Activated naive CD8-positive, alpha-beta T cell (primary cell): ENCODE data around the gene RHBDL1.

Experiments used
- H3K27ac Mint-ChIP-seq: one replicate; pipeline ENCODE4 v1.8.0; 2021; ENCODE audit warnings: mixed read lengths
- H3K27me3 Mint-ChIP-seq: one replicate; pipeline ENCODE4 v1.8.0; 2021; ENCODE audit warnings: mixed read lengths
- H3K36me3 Mint-ChIP-seq: one replicate; pipeline ENCODE4 v1.8.0; 2021; ENCODE audit warnings: mixed read lengths
- H3K4me1 Mint-ChIP-seq: one replicate; pipeline ENCODE4 v1.8.0; 2021; ENCODE audit warnings: low read depth, mixed read lengths
- H3K4me3 Mint-ChIP-seq: one replicate; pipeline ENCODE4 v1.8.0; 2021; ENCODE audit warnings: mild to moderate bottlenecking, mixed read lengths
- H3K9me3 Mint-ChIP-seq: one replicate; pipeline ENCODE4 v1.8.0; 2021; ENCODE audit warnings: low read depth, mixed read lengths

Gene RHBDL1

DNA sequence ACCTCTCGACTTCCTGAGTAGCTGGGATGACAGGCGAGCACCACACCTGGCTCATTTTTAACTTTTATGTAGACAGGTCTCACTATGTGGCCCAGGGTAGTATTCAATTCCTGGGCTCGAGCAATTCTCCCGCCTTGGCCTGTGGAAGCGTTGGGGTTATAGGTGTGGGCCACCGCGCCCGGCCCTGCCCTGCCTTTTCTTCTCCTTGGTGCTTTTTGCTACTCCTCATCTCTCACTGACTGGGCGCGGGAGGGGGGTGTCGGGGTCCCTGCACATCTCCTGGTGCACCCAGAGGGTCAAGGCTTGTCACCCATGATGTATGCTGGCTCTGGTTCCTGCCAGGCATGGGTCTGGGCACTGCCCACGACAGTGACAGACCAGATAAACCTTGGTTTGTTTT, 30.9 kb upstream of the RHBDL1 start:
- H3K27me3 Mint-ChIP-seq = no peaks in the 10 kb centered on the region
- H3K4me1 Mint-ChIP-seq = peaks cover 17% of the 10 kb centered on the region
- H3K9me3 Mint-ChIP-seq = no peaks in the 10 kb centered on the region
- H3K4me3 Mint-ChIP-seq = peak overlapping the region; percentile 77
- H3K36me3 Mint-ChIP-seq = no peaks in the 10 kb centered on the region
- peak overlapping the region; percentile 61 for H3K27ac Mint-ChIP-seq

DNA sequence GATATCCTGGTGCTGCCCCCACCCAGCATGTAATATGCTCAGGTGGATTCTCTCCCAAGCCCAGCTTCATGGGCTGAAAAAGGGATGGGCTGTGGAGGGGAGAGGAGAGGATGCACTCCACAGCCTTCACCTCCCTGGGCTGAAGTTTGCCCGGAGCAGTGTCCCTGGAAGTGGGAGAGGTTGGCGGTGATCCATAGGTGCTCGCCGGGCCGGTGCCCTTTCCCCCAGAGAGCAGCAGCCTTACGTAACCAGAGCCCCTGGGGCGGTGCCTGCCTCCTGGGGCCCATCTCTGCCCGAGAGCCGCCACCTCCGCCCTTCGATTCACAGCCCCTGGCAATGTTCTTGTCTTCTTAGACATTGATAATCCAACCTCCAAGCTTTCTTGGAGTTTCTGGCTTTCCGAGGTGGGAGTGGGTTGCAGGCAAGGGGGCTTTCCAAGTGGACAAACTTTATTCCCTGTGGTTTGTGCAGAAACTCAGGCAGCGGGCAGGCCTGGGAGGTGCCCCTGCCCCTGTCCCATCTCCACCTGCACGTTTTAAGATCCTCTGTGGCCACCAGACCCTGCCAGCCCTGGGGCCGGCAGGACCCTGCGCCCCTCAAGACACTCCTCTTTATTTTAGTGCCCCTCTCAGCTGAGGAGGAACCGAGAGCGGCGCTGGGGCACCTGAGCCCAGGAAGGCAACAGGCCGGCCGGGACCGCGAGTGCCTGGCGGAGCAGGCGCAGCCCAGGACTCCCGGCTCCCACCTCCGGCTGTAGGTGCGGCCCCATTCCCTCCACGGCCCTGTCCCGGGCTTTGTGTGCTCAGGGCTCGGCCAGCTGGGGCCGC, 29.4 kb upstream of the RHBDL1 start:
- H3K27me3 Mint-ChIP-seq = no peaks in the 10 kb centered on the region
- no peaks in the 10 kb centered on the region for H3K9me3 Mint-ChIP-seq
- H3K4me3 Mint-ChIP-seq = no peak overlapping the region
- H3K36me3 Mint-ChIP-seq = no peaks in the 10 kb centered on the region
- H3K27ac Mint-ChIP-seq = no peak overlapping the region
- H3K4me1 Mint-ChIP-seq = peaks cover 17% of the 10 kb centered on the region

DNA sequence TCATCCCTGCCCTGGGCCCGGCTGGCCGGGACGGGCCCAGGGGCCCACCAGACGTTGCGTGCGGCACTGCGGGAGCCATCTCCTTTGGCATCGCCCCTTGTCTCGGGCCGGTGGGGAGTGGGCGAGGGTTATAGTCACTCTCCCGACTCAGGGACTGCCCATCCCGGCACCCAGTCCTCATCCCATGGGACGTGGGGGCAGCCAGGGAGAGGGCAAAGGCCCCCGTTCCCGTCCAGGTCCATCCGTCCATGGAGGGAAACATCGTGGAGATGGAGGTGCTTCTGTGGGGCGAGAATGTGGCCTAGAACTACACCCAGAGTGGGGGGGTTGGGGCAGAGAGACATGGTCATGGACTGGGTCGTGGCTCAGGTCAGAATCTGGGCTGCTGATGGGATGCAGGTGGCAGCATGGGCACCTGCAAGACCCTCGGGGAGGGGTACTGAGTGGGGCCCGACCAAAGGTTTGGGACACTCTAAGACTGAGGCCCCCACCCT, 28.7 kb upstream of the RHBDL1 start:
- Mint-ChIP-seq H3K4me1 (peaks cover 17% of the 10 kb centered on the region), H3K27ac (no peak overlapping the region), H3K36me3 (no peaks in the 10 kb centered on the region), H3K4me3 (no peak overlapping the region), H3K9me3 (no peaks in the 10 kb centered on the region), H3K27me3 (no peaks in the 10 kb centered on the region)

DNA sequence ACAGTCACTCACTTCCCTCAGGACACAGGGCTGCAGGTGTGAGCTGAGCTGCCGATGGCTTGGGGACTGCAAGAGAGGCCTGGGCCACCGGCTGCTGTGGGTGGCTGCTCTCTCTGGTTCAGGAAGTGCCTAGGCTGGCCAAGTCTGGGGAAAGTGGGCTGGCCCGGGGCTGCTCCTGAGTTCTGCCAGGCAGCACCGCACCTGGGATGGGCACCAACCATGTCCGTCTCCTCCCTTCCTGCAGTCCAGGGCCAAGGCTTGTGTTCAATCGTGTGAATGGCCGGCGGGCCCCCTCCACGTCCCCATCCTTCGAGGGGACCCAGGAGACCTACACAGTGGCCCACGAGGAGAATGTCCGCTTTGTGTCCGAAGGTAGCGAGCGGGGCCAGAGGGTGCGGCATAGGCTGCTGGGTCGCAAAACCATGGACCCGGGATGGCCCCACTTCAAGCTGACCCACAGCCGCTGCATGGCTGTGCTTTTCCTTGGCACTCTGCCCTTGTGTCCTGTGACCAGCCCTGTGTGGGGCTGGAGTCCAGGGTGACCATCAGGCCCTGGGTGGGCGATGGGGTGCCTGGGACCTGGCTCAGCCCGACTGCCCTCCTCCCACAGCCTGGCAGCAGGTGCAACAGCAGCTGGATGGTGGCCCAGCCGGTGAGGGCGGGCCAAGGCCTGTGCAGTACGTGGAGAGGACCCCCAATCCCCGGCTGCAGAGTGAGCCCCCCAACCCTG, 28.1 kb upstream of the RHBDL1 start:
- Mint-ChIP-seq H3K4me3 (no peak overlapping the region), H3K27me3 (no peaks in the 10 kb centered on the region), H3K36me3 (no peaks in the 10 kb centered on the region), H3K9me3 (no peaks in the 10 kb centered on the region), H3K4me1 (peaks cover 17% of the 10 kb centered on the region), H3K27ac (no peak overlapping the region)

DNA sequence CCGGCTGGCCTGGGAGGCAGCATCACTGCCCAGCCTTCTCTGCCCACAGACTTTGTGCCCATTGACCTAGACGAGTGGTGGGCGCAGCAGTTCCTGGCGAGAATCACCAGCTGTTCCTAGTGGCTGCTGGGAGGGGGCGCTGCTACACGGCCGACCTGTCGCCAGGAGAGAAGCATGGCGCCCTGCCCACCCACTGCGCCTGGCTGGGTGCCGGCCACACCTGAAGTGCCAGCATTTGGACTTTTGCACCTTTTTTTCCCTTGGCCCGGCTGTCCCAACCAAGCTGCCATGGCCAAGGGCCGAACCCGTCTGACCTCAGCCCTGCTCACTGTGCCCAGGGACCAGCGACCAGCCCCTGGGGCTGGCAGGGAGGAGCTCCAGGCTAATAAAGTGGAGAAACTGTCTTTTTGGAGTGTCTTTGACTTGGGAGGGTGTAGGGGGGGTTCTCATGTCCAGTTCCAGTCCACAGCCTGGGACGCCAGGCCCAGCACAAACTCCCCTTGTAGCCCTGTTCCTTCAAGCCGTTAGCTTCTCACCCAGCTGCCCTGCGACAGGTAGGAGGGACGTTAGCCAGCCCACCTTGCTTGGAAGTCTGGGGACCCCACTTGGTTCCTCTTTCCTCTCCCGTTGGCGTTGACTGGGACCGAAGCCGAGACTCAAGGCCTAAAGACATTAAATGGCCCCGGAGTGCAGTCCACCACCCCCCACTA, 27.2 kb upstream of the RHBDL1 start:
- no peaks in the 10 kb centered on the region for H3K27me3 Mint-ChIP-seq
- H3K4me3 Mint-ChIP-seq = peak overlapping the region; percentile 84
- H3K36me3 Mint-ChIP-seq = no peaks in the 10 kb centered on the region
- H3K9me3 Mint-ChIP-seq = no peaks in the 10 kb centered on the region
- H3K4me1 Mint-ChIP-seq = peaks cover 15% of the 10 kb centered on the region
- H3K27ac Mint-ChIP-seq = peak overlapping the region; percentile 81

DNA sequence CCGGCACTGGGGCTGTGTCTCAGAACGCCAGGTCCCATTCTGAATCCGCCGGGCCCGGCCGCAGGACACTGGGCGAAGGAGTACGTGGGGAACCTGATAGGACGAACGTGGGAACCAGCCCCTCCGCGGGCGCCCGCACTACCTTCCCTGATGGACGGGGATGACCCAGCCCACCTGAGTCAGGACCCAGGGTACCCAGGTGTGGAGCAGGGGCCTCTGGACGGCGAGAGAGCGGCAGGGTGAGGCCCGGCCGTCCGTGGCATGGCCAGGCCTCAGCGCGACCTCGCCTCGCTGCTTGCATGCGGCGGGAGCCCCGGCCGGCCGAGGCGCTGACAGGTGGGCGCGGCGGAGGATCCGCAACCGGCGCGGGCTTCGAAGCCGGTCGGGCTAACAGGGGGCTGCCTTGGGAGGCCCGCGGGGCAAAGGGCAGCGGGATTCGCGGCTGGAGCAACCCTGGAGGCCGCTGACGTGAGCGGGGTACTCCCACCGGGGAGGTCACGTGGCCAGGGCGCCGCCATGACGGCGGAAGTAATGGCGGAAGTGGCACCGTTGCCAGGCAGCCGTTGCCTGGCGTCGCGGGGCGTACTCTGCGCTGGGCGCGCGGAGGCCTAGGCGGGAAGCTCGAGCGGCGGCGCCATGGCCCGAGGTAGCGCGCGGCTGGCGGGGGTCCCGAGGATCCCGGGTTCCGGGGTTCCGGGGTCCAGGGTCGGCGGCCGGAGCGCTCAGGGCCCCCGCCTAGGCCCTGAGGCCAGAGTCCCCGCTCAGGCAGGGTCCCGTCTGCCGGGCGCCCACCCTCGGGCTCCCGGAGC, 26.5 kb upstream of the RHBDL1 start, which contains the start of gene WDR90:
TSS of gene WDR90 (plus strand) at position 585 of the 809 bp plus-strand sequence. CDS start at position 637, 52 bp downstream.
- Mint-ChIP-seq H3K4me3 (peak within 1 kb of the TSS; percentile 84), H3K4me1 (peaks cover 12% of the 10 kb centered on the region), H3K27me3 (no peaks in the 10 kb centered on the region), H3K36me3 (no peaks in the 10 kb centered on the region), H3K27ac (peak within 1 kb of the TSS; percentile 81), H3K9me3 (no peaks in the 10 kb centered on the region)

DNA sequence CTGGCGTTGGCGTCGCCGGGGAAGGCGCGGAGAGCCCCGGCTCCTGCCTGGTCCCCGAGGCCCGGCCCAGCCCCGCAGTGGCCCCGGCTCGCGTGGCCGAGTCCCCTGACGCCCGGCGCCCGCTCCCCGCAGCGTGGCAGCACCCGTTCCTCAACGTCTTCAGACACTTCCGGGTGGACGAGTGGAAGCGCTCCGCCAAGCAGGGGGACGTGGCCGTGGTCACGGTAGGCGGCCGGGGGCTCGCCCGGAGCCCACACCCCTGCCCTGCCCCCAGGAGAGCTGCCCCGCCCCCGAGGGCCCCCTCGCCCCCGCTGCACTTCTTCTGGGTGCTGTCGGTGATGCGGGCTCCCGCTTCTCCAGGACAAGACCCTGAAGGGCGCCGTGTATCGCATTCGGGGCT, 25.8 kb upstream of the RHBDL1 start:
- Mint-ChIP-seq H3K9me3 (no peaks in the 10 kb centered on the region), H3K27me3 (no peaks in the 10 kb centered on the region), H3K4me3 (peak overlapping the region; percentile 74), H3K36me3 (no peaks in the 10 kb centered on the region), H3K4me1 (peaks cover 5% of the 10 kb centered on the region), H3K27ac (no peak overlapping the region)

DNA sequence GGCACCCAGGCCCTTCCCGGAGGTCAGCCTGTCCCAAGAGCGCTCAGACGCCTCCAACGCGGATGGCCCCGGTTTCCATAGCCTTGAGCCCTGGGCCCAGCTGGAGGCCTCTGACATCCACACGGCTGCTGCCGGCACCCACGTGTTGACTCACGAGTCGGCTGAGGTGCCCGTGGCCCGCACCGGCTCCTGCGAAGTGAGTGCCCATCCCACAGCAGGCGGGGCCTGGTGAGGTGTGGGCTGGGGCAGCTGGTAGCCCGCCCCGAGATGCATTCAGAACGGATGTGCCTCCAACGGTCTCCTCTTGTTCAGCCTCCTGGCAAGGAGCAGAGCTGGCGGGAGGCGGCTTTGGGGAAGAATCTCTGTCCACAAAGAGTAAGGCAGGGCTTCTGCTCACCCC, 23.6 kb upstream of the RHBDL1 start:
- Mint-ChIP-seq H3K27me3 (no peaks in the 10 kb centered on the region), H3K27ac (no peak overlapping the region), H3K4me3 (no peak overlapping the region), H3K36me3 (no peaks in the 10 kb centered on the region), H3K4me1 (peaks cover 2% of the 10 kb centered on the region), H3K9me3 (no peaks in the 10 kb centered on the region)

DNA sequence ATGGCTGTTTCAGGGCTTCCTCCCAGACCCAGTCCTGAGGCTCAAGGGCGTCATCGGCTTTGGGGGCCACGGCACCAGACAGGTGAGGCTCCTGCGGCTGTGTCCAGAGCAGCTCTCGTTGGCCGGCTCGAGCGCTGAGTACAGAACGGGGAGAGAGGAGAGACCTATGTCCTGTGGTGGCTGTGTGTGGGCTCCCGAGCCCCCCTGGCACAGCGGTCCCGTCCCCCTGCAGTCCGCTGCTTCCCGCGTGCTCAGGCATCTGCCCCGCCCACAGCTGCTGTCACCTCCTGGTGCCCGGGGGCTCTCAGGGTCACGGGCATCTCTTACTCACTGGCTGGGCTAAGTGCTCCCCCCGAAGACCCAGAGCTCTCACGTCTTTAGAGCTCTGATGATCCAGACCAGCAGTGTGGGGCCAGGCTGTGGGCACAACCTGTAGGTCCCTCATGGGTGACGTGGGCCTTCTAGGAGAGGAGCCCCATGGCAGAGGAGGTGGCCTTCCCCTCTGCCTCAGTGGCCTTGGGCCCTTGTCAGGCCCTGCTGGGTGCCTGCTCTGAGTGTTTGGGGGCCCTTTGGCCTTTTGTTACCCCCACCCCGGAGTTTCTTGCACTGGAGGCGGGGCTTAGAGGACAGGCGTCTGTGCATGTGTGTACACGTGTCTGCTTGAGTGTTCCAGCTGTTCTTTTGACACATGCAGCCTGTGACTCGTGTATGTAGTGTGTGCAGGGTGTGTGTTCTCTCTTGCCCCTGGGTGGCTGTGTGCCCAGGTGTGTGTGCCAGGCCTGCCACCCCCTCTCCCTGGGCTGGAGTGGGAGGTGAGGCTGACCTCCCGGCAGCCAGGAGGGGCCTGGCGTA, 22.8 kb upstream of the RHBDL1 start:
- Mint-ChIP-seq H3K9me3 (no peaks in the 10 kb centered on the region), H3K27me3 (no peaks in the 10 kb centered on the region), H3K4me3 (no peak overlapping the region), H3K36me3 (no peaks in the 10 kb centered on the region), H3K4me1 (peaks cover 2% of the 10 kb centered on the region), H3K27ac (no peak overlapping the region)

DNA sequence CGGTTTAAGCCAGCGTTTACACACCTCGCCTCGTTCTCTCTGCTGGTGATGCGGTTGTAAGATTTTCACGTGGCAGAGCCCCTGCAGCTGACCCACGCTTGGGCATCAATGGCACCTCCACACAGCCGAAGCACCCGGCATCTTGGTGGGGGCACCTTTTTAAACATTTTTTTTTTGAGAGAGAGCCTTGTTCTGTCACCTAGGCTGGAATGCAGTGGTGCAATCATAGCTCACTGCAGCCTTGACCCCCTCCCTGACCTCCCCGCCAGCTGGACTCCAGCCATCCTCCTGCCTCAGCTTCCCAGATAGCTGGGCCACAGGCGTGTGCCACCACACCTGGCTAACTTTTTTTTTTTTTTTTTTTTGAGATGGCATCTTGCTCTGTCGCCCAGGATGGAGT, 21.4 kb upstream of the RHBDL1 start:
- H3K9me3 Mint-ChIP-seq = no peaks in the 10 kb centered on the region
- H3K27me3 Mint-ChIP-seq = no peaks in the 10 kb centered on the region
- no peak overlapping the region for H3K27ac Mint-ChIP-seq
- no peaks in the 10 kb centered on the region for H3K36me3 Mint-ChIP-seq
- H3K4me1 Mint-ChIP-seq = no peaks in the 10 kb centered on the region
- no peak overlapping the region for H3K4me3 Mint-ChIP-seq

DNA sequence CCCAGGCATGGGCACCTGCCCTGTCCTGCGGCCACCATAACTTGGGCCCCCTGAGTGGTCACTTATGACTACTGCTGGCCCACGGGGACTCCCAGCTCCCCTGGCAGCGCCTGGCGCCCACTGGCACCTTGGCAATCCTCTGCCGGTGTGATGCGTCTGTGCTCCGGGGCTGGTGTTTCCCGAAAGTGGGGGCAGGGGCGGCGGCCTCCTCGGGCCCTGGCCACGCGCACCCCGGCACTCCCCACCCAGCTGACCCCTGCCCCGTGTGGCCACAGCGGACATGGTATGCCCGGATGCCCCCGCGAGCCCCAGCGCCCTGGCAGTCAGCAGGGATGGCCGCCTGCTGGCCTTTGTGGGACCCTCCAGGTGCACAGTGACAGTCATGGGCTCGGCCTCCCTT, 18.0 kb upstream of the RHBDL1 start:
- Mint-ChIP-seq H3K4me3 (no peak overlapping the region), H3K27me3 (no peaks in the 10 kb centered on the region), H3K36me3 (no peaks in the 10 kb centered on the region), H3K9me3 (no peaks in the 10 kb centered on the region), H3K4me1 (peaks cover 3% of the 10 kb centered on the region), H3K27ac (no peak overlapping the region)

DNA sequence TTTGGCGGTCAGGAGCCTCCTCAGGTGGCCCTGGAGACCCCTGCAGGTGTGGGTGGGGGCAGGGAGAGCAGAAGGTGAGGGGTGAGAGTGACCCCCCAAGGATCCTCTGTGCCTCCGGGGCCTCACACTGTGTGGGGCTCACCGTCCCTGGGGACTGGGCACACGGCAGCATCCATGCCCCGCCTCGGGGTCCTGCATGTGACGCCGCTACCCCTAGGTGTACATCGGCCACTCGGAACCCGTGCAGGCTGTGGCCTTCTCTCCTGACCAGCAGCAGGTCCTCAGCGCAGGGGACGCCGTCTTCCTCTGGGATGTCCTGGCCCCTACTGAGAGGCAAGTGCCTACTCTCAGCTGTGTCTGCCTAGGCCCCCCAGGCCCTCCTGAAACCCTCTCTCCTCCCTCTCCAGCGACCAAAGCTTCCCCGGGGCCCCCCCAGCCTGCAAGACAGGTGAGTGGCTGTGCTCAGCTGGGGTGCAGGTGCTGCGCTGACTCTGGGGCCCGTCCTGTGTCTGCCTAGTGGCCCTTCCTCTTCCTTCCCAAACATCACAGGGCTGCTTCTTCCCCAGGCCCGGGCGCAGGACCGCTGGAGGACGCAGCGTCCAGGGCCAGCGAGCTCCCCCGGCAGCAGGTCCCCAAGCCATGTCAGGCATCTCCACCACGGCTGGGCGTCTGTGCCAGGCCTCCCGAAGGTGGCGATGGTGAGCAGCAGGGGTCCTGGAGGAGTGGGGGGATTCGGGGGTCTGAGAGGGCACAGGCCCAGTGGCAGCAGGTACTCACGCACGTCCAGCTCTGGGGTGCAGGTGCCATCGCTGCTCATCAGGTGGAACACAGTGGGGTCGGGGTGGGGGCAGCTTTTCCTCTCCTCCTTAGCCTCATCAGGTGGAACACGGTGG, 16.5 kb upstream of the RHBDL1 start:
- Mint-ChIP-seq H3K27me3 (no peaks in the 10 kb centered on the region), H3K4me1 (peaks cover 3% of the 10 kb centered on the region), H3K27ac (no peak overlapping the region), H3K9me3 (no peaks in the 10 kb centered on the region), H3K4me3 (no peak overlapping the region), H3K36me3 (no peaks in the 10 kb centered on the region)

DNA sequence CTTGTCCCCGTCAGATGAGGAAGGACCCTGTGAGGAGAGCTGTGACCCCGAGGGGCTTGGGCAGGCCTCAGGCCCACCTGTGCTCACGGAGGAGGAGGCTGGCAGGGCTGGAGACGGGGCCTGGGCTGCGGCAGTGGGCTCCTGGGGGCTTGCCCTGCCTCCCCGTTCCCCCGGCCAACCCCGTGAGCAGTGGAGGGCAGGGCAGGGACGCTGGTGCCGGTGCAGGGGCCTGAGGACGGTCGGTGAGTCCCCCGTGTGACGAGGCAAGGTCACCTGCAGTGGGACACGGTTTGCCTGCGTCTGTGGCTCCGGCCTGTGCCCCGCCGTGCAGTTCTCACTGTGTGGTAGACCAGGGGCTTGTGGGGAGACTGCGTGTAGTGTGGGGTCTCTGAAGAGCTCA, 15.9 kb upstream of the RHBDL1 start:
- H3K36me3 Mint-ChIP-seq = no peaks in the 10 kb centered on the region
- no peak overlapping the region for H3K27ac Mint-ChIP-seq
- H3K4me3 Mint-ChIP-seq = no peak overlapping the region
- H3K4me1 Mint-ChIP-seq = peaks cover 3% of the 10 kb centered on the region
- no peaks in the 10 kb centered on the region for H3K27me3 Mint-ChIP-seq
- no peaks in the 10 kb centered on the region for H3K9me3 Mint-ChIP-seq
